Stimulated activated CD4-positive, alpha-beta T cell treated with anti-CD3 and anti-CD28 coated beads, Interleukin-12 subunit alpha, Interleukin-12 subunit beta, amount 100 ng/mL, for 48 hours (primary cell): ENCODE results near the gene TTC7B.

Source experiments
- DNase-seq, 3 donors: peaks; one replicate each; pipeline ENCODE4 v3.0.0-alpha.2; 2020; ENCODE audit warnings: low read depth in 2 of 3, low spot score in 1 of 3

Gene TTC7B

DNA sequence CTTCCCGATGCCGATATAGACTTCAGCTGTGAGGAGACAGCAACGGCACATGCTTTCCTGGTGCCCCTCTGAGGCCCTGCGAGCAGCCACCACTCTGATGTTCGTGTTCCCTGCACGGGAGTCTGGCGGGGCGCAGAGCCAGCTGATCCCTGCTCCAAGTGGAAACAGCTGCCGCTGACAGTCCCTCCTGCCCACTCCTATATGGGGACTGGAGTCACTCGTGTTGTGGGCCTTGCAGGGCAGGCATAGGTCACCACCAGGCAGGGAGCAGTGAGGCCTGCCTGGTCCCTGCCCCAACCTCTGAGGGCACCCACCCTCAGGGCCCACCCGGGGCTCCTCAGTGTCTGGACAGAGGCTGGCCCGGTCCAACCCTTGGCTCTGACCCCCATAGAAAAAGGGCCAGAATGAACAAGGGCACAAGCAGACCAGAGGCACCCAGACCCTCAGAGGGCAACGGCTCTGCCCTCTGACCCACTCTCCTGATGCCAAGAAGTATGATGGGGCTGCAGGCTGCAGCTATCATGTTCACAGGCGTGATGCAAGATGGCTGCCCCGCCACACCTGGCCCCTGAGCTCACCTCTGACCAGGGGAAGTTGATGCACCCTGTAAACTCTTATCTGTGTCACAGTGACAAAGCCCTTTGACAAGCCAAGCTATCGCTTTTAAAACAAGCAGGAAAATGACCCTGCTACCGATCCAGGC is 237.8 kb downstream of the TTC7B start:
- no peak for DNase-seq

GRCh38 chr14:90577661-90578282 is 238.5 kb downstream of the TTC7B start:
- DNase-seq: no peak

- DNase-seq: no peak
Observed at GRCh38 chr14:90576981-90577660, 239.1 kb downstream of the TTC7B start.

- no peak for DNase-seq
Observed at GRCh38 chr14:90576581-90576980, 239.6 kb downstream of the TTC7B start.

- no peak for DNase-seq
Observed at GRCh38 chr14:90575781-90576180, 240.4 kb downstream of the TTC7B start.

DNA sequence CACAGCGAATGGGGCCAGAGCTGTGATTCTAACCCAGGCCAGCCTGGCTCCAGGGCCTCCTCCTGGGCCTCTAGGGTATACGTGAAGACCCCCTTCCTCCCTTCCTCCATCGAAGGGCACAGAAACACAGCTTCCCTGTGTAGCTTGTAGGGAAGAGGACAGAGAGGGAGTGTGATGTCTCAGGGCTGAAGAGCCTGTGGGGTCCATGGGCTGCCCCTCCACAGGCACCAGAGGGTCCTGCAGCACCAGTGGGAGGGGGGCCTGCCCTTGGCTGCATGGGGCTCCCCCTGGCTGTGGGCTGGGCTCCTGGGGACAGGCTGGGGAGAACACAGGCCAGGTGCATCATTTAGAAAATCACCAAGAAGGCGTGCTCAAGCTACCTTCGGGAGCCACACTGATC is 240.9 kb downstream of the TTC7B start:
- DNase-seq: no peak

DNA sequence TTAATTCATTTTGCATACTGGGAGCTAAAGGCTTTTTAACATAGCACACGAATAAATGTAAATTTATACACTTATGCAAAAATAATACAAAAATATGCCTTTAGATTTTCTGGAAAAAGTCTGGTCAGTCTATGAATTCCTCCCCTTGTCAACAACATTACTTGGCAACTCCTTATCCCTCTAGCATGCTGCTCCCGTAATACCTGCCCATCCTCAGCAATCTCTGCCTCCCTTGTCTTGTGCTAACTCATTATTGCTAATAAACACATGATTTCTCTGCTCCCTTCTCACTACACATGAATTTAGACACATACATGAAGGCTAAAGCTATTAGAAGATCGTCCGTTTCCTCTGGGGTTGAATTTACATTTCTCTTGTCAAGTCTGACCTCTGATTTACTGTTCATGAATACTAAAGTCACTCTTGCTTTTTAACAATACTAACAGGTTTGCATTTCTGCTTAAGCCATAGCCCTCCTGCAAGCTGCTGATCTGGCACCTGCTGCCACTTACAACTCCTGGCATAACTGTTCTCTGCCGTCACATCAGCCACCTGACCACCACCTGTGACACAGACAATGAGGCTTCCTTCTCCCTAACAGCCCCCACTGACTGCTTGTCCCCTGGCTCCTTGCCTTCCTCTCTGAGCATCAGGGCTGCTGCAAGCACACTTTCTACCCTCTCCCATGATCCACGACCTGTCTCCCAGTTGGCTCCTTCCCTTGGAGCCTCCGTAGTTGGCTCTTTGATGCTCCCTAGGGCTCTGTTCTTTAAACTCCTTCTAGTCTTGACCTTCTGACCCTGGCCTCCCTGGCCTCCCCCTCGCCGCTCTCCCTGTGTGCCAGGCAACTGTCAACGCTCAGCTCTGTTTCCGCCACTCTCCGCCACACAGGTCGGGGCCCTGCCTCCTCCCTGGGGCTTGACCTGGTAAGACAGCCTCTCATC is 241.8 kb downstream of the TTC7B start:
- no peak for DNase-seq

- DNase-seq: no peak
Observed at GRCh38 chr14:90573385-90574105, 242.7 kb downstream of the TTC7B start.

GRCh38 chr14:90572441-90573150 is 243.6 kb downstream of the TTC7B start:
- no peak for DNase-seq

DNA sequence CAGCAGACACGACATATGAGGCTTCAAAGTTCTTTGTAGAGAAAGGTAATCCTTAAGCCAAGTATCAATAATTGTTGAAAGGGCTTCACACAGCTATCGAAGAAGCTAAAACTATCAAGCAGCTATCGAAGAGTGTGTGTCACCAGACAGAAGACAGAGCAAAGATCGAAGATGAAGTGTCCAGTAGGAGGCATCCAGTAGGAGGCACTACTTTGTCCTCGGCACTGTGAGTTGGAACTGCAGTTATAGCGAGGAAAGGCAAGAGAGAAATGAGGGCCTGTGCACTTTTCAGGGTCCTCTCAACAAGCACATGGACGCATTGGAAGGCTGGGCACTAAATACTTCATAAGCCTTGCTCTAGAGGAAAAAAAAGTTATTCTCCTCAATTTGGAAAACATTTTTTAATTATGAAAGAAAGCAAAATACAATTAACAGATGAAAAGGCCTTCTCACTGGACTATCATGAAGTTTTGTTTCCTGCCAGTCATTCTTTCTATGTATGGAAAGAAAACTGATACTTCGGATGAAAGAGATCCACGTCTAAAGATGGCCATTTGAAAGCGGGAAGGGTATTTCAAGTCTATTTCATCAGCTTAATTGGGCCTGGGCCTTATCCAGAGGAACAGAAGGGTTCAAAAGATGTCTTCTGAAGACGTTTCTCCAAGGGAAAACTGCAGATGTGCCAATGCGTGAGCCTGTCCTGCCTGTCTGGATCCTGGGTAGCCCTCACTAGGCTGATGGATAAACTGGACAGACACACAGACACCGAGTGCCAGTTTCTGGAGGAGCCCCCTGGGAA is 244.9 kb downstream of the TTC7B start:
- no peak for DNase-seq

DNA sequence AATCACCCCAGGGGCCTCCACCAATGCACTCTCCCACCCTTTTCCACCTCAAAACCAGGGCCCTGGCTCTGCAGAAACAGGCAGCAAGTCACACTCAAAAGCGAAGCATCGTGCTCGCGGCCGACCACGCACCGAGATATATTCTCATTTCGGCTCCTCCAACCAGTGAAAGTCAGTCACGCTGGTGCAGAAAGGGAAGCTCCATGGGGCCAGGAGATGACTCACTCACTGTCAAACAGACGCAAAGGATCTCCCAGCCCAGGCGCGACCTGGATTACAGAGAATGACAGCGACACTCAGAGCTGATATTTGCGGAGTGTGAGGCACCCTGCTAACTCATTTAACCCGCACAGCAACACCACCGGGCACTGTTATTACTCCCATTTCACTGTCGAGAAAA is 245.8 kb downstream of the TTC7B start:
- DNase-seq: no peak

DNA sequence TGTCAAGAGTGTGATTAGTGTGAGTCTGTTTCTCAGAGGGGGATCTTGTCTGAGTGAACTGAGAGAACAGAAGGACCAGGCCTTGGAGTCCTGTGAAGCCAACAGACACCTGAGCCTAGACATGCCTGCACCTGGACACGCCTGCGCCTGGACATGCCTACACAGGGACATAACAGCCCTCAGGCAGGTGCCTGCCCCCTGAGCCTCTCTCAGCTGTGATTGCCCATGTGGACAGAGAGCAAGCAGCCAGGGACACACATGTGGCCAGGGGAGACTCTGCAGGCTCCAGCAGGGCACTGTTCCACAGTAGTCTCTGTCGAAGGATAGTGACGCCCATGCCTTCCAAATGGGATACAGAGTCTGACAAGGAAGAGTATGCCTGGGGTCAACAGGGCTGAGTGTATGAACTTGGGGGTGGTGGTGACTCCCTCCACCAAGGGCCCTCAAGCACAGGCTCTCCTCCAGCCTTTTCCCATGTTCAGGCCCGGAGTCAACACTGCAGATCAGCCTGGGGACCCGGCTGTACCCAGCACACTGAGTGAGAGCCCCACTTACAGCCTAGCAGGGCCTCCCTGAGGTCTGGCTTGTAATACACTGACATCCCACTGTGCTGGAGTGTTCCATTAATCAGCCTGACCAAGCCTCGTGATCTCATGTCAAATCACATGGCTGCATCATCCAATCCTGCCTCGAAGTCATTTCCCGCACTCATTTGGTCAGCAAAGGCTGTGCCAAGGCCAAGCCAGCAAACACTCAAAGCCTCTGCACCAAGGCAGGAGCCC is 246.4 kb downstream of the TTC7B start:
- DNase-seq: no peak

GRCh38 chr14:90569201-90569600 is 247.0 kb downstream of the TTC7B start:
- no peak for DNase-seq

DNA sequence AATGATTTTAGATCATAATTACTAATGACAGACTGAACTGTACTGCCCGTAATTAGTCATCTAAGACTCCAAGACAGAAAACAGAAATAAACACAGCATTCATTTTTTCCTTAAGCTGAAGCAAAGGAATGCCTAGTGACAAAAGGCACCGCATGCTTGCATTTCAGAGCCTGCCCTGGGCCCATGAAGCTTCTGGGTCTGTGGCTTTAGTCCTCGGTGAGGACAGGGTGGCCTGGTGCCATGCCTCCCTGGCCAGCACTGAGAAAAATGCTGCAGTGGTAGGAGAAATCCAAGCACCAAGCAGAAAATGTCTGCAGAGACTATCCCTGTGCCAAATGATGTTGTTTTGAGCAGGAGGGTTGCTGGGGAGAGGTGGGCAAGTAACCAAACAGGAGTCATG is 247.8 kb downstream of the TTC7B start:
- DNase-seq: no peak

GRCh38 chr14:90567991-90568390 is 248.2 kb downstream of the TTC7B start:
- no peak for DNase-seq

DNA sequence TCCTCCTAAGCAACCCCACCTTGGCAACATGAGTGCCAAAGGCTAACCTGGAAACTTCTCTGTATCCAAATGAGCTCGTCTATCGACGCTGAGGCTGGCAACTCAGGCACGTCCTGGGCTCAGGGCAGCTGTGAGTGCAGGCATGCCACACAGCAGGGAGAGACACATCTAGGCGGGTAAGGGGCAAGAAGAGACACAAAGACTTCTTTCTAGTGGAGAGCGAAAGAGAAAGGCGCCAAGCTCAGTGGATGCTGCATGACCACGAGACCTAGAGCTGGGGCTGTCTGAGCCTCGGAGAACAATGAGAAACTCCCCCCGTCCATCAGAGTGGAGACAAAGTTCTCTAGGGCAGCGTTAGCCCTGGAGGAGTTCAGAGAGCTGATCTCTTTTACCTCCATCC is 249.0 kb downstream of the TTC7B start:
- no peak for DNase-seq

GRCh38 chr14:90566481-90566880 is 249.7 kb downstream of the TTC7B start:
- DNase-seq: no peak

DNA sequence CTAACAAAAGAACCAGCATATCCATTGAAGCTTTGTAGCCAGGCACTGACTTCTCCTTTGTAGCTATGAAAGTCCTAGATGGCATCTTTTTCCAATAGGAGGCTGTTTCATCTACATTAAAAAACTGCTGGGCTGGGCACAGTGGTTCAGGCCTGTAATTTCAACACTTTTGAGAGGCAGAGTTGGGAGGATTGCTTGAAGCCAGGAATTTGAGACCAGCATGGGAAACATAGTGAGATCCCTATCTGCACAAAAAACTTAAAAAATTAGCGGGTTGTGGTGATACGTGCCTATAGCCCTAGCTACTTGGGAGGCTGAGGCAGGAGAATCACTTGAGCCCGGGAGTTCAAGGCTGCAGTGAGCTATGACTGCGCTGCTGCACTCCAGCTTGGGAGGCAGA is 251.7 kb downstream of the TTC7B start:
- DNase-seq: no peak

DNA sequence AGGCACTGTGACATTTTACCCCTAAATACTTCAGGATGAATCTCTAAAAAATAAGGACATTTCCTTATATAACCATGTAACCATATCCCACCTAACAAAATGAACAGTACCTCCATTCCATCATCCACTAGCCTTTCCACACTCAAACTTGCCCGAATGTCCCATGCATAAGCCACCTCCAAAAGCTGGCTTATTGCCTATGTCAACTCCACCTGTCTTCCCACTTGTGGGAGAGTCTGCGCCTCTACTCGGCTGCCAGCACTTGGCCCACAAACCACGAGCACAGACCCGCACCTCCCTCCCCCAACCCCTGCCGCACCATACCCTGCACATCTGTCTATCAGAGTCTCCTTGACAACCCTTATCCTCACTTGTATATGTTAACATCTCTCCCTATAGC is 253.6 kb downstream of the TTC7B start:
- DNase-seq: no peak
